Smooth muscle cell (in vitro differentiated cells): ENCODE measurements around the gene SLC25A25. TPM values are rescaled to one million over a fixed set of nuclear protein-coding genes. Genes with fewer than 3 reads are reported as not detected.

Experiments used
- DNase-seq: peaks from one replicate; lab custom pipeline; 2025; ENCODE audit not compliant: unreplicated experiment; lab: John Stamatoyannopoulos, UW
- H2AFZ ChIP-seq: fragments of 200-600 bp; sonication (generic); 2 replicates; pipeline ENCODE4 v1.6.0; 2016; ENCODE audit warnings: antibody characterized with exemption, low read depth, mild to moderate bottlenecking
- H3F3A ChIP-seq: fragments of 200-600 bp; sonication (generic); 2 replicates; pipeline ENCODE4 v1.6.0; 2017; ENCODE audit warnings: antibody characterized with exemption, low read depth
- H3K27ac ChIP-seq: fragments of 200-600 bp; sonication (generic); 2 replicates; pipeline ENCODE4 v1.5.1; 2016; ENCODE audit warnings: low read depth, mild to moderate bottlenecking
- H3K27me3 ChIP-seq: fragments of 200-600 bp; sonication (generic); 2 replicates; pipeline ENCODE4 v1.6.1; 2016; ENCODE audit warnings: low read depth, mild to moderate bottlenecking
- H3K36me3 ChIP-seq: fragments of 200-600 bp; sonication (generic); 2 replicates; pipeline ENCODE4 v1.5.1; 2016; ENCODE audit warnings: low read depth
- H3K4me1 ChIP-seq: fragments of 200-600 bp; sonication (generic); 2 replicates; pipeline ENCODE4 v1.5.1; 2016; ENCODE audit warnings: low read depth
- H3K4me2 ChIP-seq: fragments of 200-600 bp; sonication (generic); 2 replicates; pipeline ENCODE4 v1.6.0; 2016; ENCODE audit warnings: mild to moderate bottlenecking
- H3K4me3 ChIP-seq: fragments of 200-600 bp; sonication (generic); 2 replicates; pipeline ENCODE4 v1.5.1; 2016; ENCODE audit warnings: mild to moderate bottlenecking
- H3K79me2 ChIP-seq: fragments of 200-600 bp; sonication (generic); 2 replicates; pipeline ENCODE4 v1.6.0; 2016; ENCODE audit warnings: low read depth, mild to moderate bottlenecking
- H3K9ac ChIP-seq: fragments of 200-600 bp; sonication (generic); 2 replicates; pipeline ENCODE4 v1.6.0; 2016; ENCODE audit warnings: low read depth
- H3K9me3 ChIP-seq: fragments of 200-600 bp; sonication (generic); replicated peaks from 2 replicates; pipeline ENCODE4 v1.5.1; 2016; ENCODE audit warnings: low read depth
- H4K20me1 ChIP-seq: fragments of 200-600 bp; sonication (generic); 2 replicates; pipeline ENCODE4 v1.6.0; 2016; ENCODE audit warnings: low read depth
- CTCF ChIP-seq: fragments of 200-600 bp; sonication (generic); IDR thresholded peaks from 2 replicates; pipeline ENCODE4 v1.5.1; 2017; ENCODE audit warnings: borderline replicate concordance, mild to moderate bottlenecking, antibody characterized with exemption; ENCODE audit not compliant: insufficient read depth, poor library complexity, severe bottlenecking
- WGBS: methylation state at CpG from one replicate; pipeline ENCODE4 v1.1.7; 2016; ENCODE audit warnings: low lambda C conversion rate; 5-methylcytosine and 5-hydroxymethylcytosine counted together
- polyA plus RNA-seq: library from polyadenylated mRNA; unstranded; fragments of >200 nt; fragmentation: Nextera tagmentation; extraction: Ambion mirVana; gene quantifications from 2 replicates; pipeline ENCODE4 v1.2.1, GENCODE V29; 2016
- total RNA-seq: library from RNA; depleted of rRNA; stranded (reverse); fragments of >200 nt; gene quantifications from 2 replicates; pipeline ENCODE4 v1.2.3, GENCODE V29; 2014

Gene SLC25A25
- total and polyA plus RNA-seq, 2 experiments from 2014 or later = 15.7 to 20.5 TPM

- Histone ChIP-seq H3K79me2 (no peaks in the 10 kb centered on the region), H4K20me1 (no peaks in the 10 kb centered on the region), H3K4me1 (no peaks in the 10 kb centered on the region), H3K9me3 (no peaks in the 10 kb centered on the region), H3F3A (no peaks in the 10 kb centered on the region), H3K27me3 (peaks cover 3% of the 10 kb centered on the region), H3K4me2 (no peak overlapping the region), H3K9ac (no peak overlapping the region), H3K27ac (no peak overlapping the region), H3K4me3 (no peak overlapping the region), H2AFZ (no peak overlapping the region), H3K36me3 (no peaks in the 10 kb centered on the region)
- DNase-seq = no peak
- WGBS = 78% methylated on average over 18 of the region's 18 CpGs
- TF ChIP-seq CTCF = no peak
These were observed 69.1 kb downstream of the SLC25A25 start for GRCh38 chr9:128136816-128137793.

GRCh38 chr9:128138001-128138400 is 70.0 kb downstream of the SLC25A25 start:
- Histone ChIP-seq H3K27ac (no peak overlapping the region), H3K9me3 (no peaks in the 10 kb centered on the region), H3K36me3 (no peaks in the 10 kb centered on the region), H3K79me2 (no peaks in the 10 kb centered on the region), H3K4me3 (no peak overlapping the region), H2AFZ (no peak overlapping the region), H4K20me1 (no peaks in the 10 kb centered on the region), H3F3A (no peaks in the 10 kb centered on the region), H3K27me3 (peaks cover 3% of the 10 kb centered on the region), H3K9ac (no peak overlapping the region), H3K4me2 (no peak overlapping the region), H3K4me1 (no peaks in the 10 kb centered on the region)
- DNase-seq = no peak
- TF ChIP-seq CTCF = no peak
- 85% methylated on average over 3 of the region's 3 CpGs for WGBS

- Histone ChIP-seq H3F3A (no peaks in the 10 kb centered on the region), H3K9ac (no peak overlapping the region), H3K4me1 (no peaks in the 10 kb centered on the region), H3K9me3 (no peaks in the 10 kb centered on the region), H4K20me1 (no peaks in the 10 kb centered on the region), H2AFZ (no peak overlapping the region), H3K4me3 (no peak overlapping the region), H3K27ac (no peak overlapping the region), H3K4me2 (no peak overlapping the region), H3K79me2 (no peaks in the 10 kb centered on the region), H3K36me3 (no peaks in the 10 kb centered on the region), H3K27me3 (no peaks in the 10 kb centered on the region)
- 92% methylated on average over 6 of the region's 16 CpGs for WGBS
- TF ChIP-seq CTCF = no peak
- DNase-seq = no peak
These were observed 71.6 kb downstream of the SLC25A25 start for GRCh38 chr9:128139621-128140020.
